Type B pancreatic cell (in vitro differentiated cells): ENCODE results near the gene PPP1R37. TPM values are rescaled to one million over a fixed set of nuclear protein-coding genes. Genes with fewer than 3 reads are reported as not detected.

Experiments
- DNase-seq: peaks from one replicate; pipeline ENCODE4 v3.0.0; 2021; ENCODE audit warnings: mixed read lengths; ENCODE audit not compliant: unreplicated experiment; ENCODE audit errors: extremely low spot score
- H3K27ac Mint-ChIP-seq: 2 replicates; pipeline ENCODE4 v1.8.0; 2021; ENCODE audit warnings: mild to moderate bottlenecking, mixed read lengths
- H3K27me3 Mint-ChIP-seq: 2 replicates; pipeline ENCODE4 v1.8.0; 2021; ENCODE audit warnings: mixed read lengths
- H3K36me3 Mint-ChIP-seq: 2 replicates; pipeline ENCODE4 v1.8.0; 2021; ENCODE audit warnings: mixed read lengths
- H3K4me1 Mint-ChIP-seq: one replicate; pipeline ENCODE4 v1.8.0; 2021; ENCODE audit warnings: mixed read lengths; ENCODE audit not compliant: unreplicated experiment
- H3K4me3 Mint-ChIP-seq: 2 replicates; pipeline ENCODE4 v1.8.0; 2021; ENCODE audit warnings: mild to moderate bottlenecking, mixed read lengths
- H3K9me3 Mint-ChIP-seq: 2 replicates; pipeline ENCODE4 v1.8.0; 2021; ENCODE audit warnings: mixed read lengths
- CTCF ChIP-seq: fragments of 200-600 bp; sonication (generic); conservative IDR thresholded peaks from 2 replicates; pipeline ENCODE4 v1.5.0; 2021; ENCODE audit warnings: antibody characterized with exemption, mild to moderate bottlenecking
- total RNA-seq: library from RNA; stranded (reverse); gene quantifications from 2 replicates; pipeline ENCODE4 v1.2.1, GENCODE V29; 2021; ENCODE audit warnings: low replicate concordance

Gene PPP1R37
- total RNA-seq, 1 donor from 2014 or later, result 44.7 TPM

- no peak for TF ChIP-seq CTCF
- no peak for DNase-seq
- peaks cover 10% of the 10 kb centered on the region for H3K36me3 Mint-ChIP-seq
- H3K9me3 Mint-ChIP-seq, result no peaks in the 10 kb centered on the region
- H3K27ac Mint-ChIP-seq, result peak overlapping the region; percentile 70
- H3K4me1 Mint-ChIP-seq, result no peaks in the 10 kb centered on the region
- no peak overlapping the region for H3K4me3 Mint-ChIP-seq
- no peaks in the 10 kb centered on the region for H3K27me3 Mint-ChIP-seq
Measured at GRCh38 chr19:45058622-45059159, 34.3 kb upstream of the PPP1R37 start.

GRCh38 chr19:45059258-45059965, 33.6 kb upstream of the PPP1R37 start:
- H3K4me3 Mint-ChIP-seq, result no peak overlapping the region
- peak; percentile 91 for TF ChIP-seq CTCF
- H3K36me3 Mint-ChIP-seq, result peaks cover 10% of the 10 kb centered on the region
- DNase-seq, result peak; percentile 85
- no peaks in the 10 kb centered on the region for H3K27me3 Mint-ChIP-seq
- H3K4me1 Mint-ChIP-seq, result no peaks in the 10 kb centered on the region
- peak overlapping the region; percentile 70 for H3K27ac Mint-ChIP-seq
- no peaks in the 10 kb centered on the region for H3K9me3 Mint-ChIP-seq

- Mint-ChIP-seq H3K9me3 (no peaks in the 10 kb centered on the region), H3K27ac (no peak overlapping the region), H3K4me1 (no peaks in the 10 kb centered on the region), H3K27me3 (no peaks in the 10 kb centered on the region), H3K4me3 (no peak overlapping the region), H3K36me3 (peaks cover 10% of the 10 kb centered on the region)
- no peak for TF ChIP-seq CTCF
- DNase-seq, result no peak
Measured at GRCh38 chr19:45061965-45062364, 31.0 kb upstream of the PPP1R37 start.

GRCh38 chr19:45063851-45064801, 28.9 kb upstream of the PPP1R37 start:
- no peak for DNase-seq
- Mint-ChIP-seq H3K36me3 (peaks cover 11% of the 10 kb centered on the region), H3K9me3 (no peaks in the 10 kb centered on the region), H3K4me1 (no peaks in the 10 kb centered on the region), H3K27me3 (no peaks in the 10 kb centered on the region), H3K27ac (no peak overlapping the region), H3K4me3 (no peak overlapping the region)
- no peak for TF ChIP-seq CTCF

- Mint-ChIP-seq H3K27ac (no peak overlapping the region), H3K9me3 (no peaks in the 10 kb centered on the region), H3K4me1 (no peaks in the 10 kb centered on the region), H3K4me3 (no peak overlapping the region), H3K27me3 (no peaks in the 10 kb centered on the region), H3K36me3 (peaks cover 5% of the 10 kb centered on the region)
- DNase-seq, result no peak
- TF ChIP-seq CTCF, result no peak
Measured at GRCh38 chr19:45066921-45067661, 25.9 kb upstream of the PPP1R37 start.
